ENCODE measurements around the gene APOBR. TPM values are rescaled to one million over a fixed set of nuclear protein-coding genes. Genes with fewer than 3 reads are reported as not detected.
A peak's percentile ranks its signal among the peaks of the same experiment; 100 is the strongest.

APOBR gene
- total and polyA plus RNA-seq, 2 of the 13 experiments (the other 11 are each of a cell fraction or from before 2014, with no cell fraction given), result 0.03 TPM; not detected in 1

GRCh38 chr16:28513484-28514181, 19.2 kb downstream of the APOBR start (continued):
- TF ChIP-seq IKZF4 (CRISPR knock-in tag; IDR thresholded peaks at IDR 0.05; ENCODE audit: borderline replicate concordance, low read depth, not compliant biosample characterization) (no peak), ZNF232 (CRISPR knock-in tag; IDR thresholded peaks at IDR 0.05; ENCODE audit: borderline replicate concordance) (no peak), NR2F2 (IDR thresholded peaks at IDR 0.05; ENCODE audit: borderline replicate concordance, low read depth) (no peak), HNF4A (CRISPR knock-in tag; IDR thresholded peaks at IDR 0.05) (peak; percentile 29; the same call in 1 of the 2 replicates), MNT (IDR thresholded peaks at IDR 0.05) (no peak), ZFY (CRISPR knock-in tag; IDR thresholded peaks at IDR 0.05) (peak; percentile 58), BRCA1 (CRISPR knock-in tag; IDR thresholded peaks at IDR 0.05) (no peak), ZIK1 (CRISPR knock-in tag; IDR thresholded peaks at IDR 0.05; ENCODE audit: borderline replicate concordance, low read depth) (no peak), GATAD1 (CRISPR knock-in tag; IDR thresholded peaks at IDR 0.05) (no peak), MIXL1 (CRISPR knock-in tag; IDR thresholded peaks at IDR 0.05) (no peak), FOXP1 (IDR thresholded peaks at IDR 0.05) (no peak), FOXP1 (CRISPR knock-in tag; IDR thresholded peaks at IDR 0.05) (no peak), PHF8 (CRISPR knock-in tag; IDR thresholded peaks at IDR 0.05) (peak; percentile 6; the same call in 1 of the 2 replicates), ZBTB40 (IDR thresholded peaks at IDR 0.05) (no peak), ZBTB40 (CRISPR knock-in tag; IDR thresholded peaks at IDR 0.05) (0 out of 2 replicates have a peak, but pooled peaks have one; percentile 13), ETV5 (CRISPR knock-in tag; IDR thresholded peaks at IDR 0.05; ENCODE audit: borderline replicate concordance) (no peak), FOXM1 (CRISPR knock-in tag; IDR thresholded peaks at IDR 0.05) (no peak), ZBTB26 (CRISPR knock-in tag; IDR thresholded peaks at IDR 0.05; ENCODE audit: borderline replicate concordance) (no peak), LCORL (IDR thresholded peaks at IDR 0.05) (no peak), LCORL (CRISPR knock-in tag; IDR thresholded peaks at IDR 0.05) (0 out of 2 replicates have a peak, but pooled peaks have one; percentile 33)

Data from HepG2 (cell line).